ENCODE measurements around the gene SLC2A13. TPM values are rescaled to one million over a fixed set of nuclear protein-coding genes. Genes with fewer than 3 reads are reported as not detected.

The SLC2A13 gene
- total and polyA plus RNA-seq, 11 donors, result 1.9 to 17.6 (median 8.5) TPM

- DNase-seq, result no peak
Observed at GRCh38 chr12:40127408-40127807, 21.5 kb upstream of the SLC2A13 start.

GRCh38 chr12:40123496-40123895 is 17.6 kb upstream of the SLC2A13 start:
- no peak for TF ChIP-seq POLR2A (IDR thresholded peaks at IDR 0.05)
- TF ChIP-seq CTCF (IDR thresholded peaks at IDR 0.05), result no peak
- no peak overlapping the region for H3K4me3 ChIP-seq
- DNase-seq (no peak), ATAC-seq (no peak)
- H3K36me3 ChIP-seq, result no peaks in the 10 kb centered on the region
- no peaks in the 10 kb centered on the region for H3K27me3 ChIP-seq
- H3K9me3 ChIP-seq, result no peaks in the 10 kb centered on the region
- H3K27ac ChIP-seq, result no peak overlapping the region
- H3K4me1 ChIP-seq, result no peaks in the 10 kb centered on the region
- intact Hi-C loops (cut with DNase I), result no loop called here
- 95 to 98% (median 97%) methylated on average over 1 of the region's 1 CpG for WGBS, 4 donors

More at GRCh38 chr12:40127408-40127807, 21.5 kb upstream of the SLC2A13 start:
- ATAC-seq, result no peak
- Histone ChIP-seq H3K36me3 (no peaks in the 10 kb centered on the region), H3K9me3 (no peaks in the 10 kb centered on the region), H3K27me3 (no peaks in the 10 kb centered on the region), H3K27ac (no peak overlapping the region), H3K4me3 (no peak overlapping the region), H3K4me1 (no peaks in the 10 kb centered on the region)
- intact Hi-C loops (cut with DNase I), result no loop called here
- no peak for TF ChIP-seq POLR2A (IDR thresholded peaks at IDR 0.05)
- TF ChIP-seq CTCF (IDR thresholded peaks at IDR 0.05), result no peak

GRCh38 chr12:40122842-40123241 is 17.0 kb upstream of the SLC2A13 start:
- no peaks in the 10 kb centered on the region for H3K27me3 ChIP-seq
- DNase-seq (no peak), ATAC-seq (no peak)
- H3K27ac ChIP-seq, result no peak overlapping the region
- H3K36me3 ChIP-seq, result no peaks in the 10 kb centered on the region
- intact Hi-C loops (cut with DNase I), result no loop called here
- TF ChIP-seq POLR2A (IDR thresholded peaks at IDR 0.05) (no peak), CTCF (IDR thresholded peaks at IDR 0.05) (no peak)
- H3K4me3 ChIP-seq, result no peak overlapping the region
- H3K4me1 ChIP-seq, result no peaks in the 10 kb centered on the region
- WGBS, 4 donors, result 67 to 80% (median 68%) methylated on average over 1 of the region's 1 CpG
- no peaks in the 10 kb centered on the region for H3K9me3 ChIP-seq

- Histone ChIP-seq H3K4me3 (no peak overlapping the region), H3K9me3 (no peaks in the 10 kb centered on the region), H3K4me1 (no peaks in the 10 kb centered on the region), H3K27me3 (no peaks in the 10 kb centered on the region), H3K27ac (no peak overlapping the region), H3K36me3 (no peaks in the 10 kb centered on the region)
- no peak for TF ChIP-seq POLR2A (IDR thresholded peaks at IDR 0.05)
- no peak for TF ChIP-seq CTCF (IDR thresholded peaks at IDR 0.05)
- intact Hi-C loops (cut with DNase I), result loop anchor here in 1 of 10 donors (10.0 kb wide), 1 partner anchor 353 kb away; no protein-coding TSS in a partner anchor
- ATAC-seq, result no peak
- WGBS, 4 donors, result 63 to 77% (median 70%) methylated on average over 3 of the region's 3 CpGs
- DNase-seq, result no peak
Observed at GRCh38 chr12:40117818-40118217, 11.9 kb upstream of the SLC2A13 start.
